A549 (cell line): Measurements from ENCODE around the gene POLDIP2. TPM values are rescaled to one million over a fixed set of nuclear protein-coding genes. Genes with fewer than 3 reads are reported as not detected.
A peak's percentile ranks its signal among the peaks of the same experiment; 100 is the strongest.

ENCODE experiments used
- ATAC-seq, 2 experiments: fragments of 200-7000 bp in 1 of 2; fragments of >200 bp in 1 of 2; cut with Nextera tagmentation in 1 of 2; cut with Tn5 transposase in 1 of 2; 3 replicates each; pipeline versions ENCODE4 v1.8.0 to v1.9.1; 2018 to 2020; ENCODE audit warnings: mild to moderate bottlenecking in 1 of 2, moderate library complexity in 1 of 2
- CTCF ChIA-PET: fragments of 300-600 bp; sonication (Branson Sonifier 250); formaldehyde crosslinking; extraction: SDS; loops from one replicate; lab custom pipeline; 2021; ENCODE audit warnings: antibody characterized with exemption, inconsistent platforms; lab: Yijun Ruan, JAX
- POLR2A ChIA-PET: fragments of 350-600 bp; formaldehyde crosslinking; extraction: SDS; loops from one replicate; lab custom pipeline; 2021; ENCODE audit warnings: antibody characterized with exemption, inconsistent platforms; lab: Yijun Ruan, JAX
- DNase-seq, 2 experiments: peaks; one replicate each; pipeline versions ENCODE4 v3.0.0 to v3.0.0-alpha.2; 2011 to 2016; ENCODE audit warnings: low read depth in 1 of 2, low spot score in 1 of 2
- FAIRE-seq: peaks from 2 replicates; lab custom pipeline; 2011; peaks lifted over from hg19 to GRCh38; lab: Jason Lieb, UNC
- H3K27ac ChIP-seq, 2 experiments: fragments of >200 bp; sonication (Bioruptor Twin); formaldehyde crosslinking; 3 replicates each; pipeline ENCODE4 v1.5.1; 2016 to 2017
- H3K4me1 ChIP-seq: fragments of >200 bp; sonication (Bioruptor Twin); formaldehyde crosslinking; 3 replicates; pipeline ENCODE4 v1.6.1; 2016
- H3K4me2 ChIP-seq: fragments of >200 bp; sonication (Bioruptor Twin); formaldehyde crosslinking; 3 replicates; pipeline ENCODE4 v1.6.1; 2016
- H3K4me3 ChIP-seq: fragments of >200 bp; sonication (Bioruptor Twin); formaldehyde crosslinking; 3 replicates; pipeline ENCODE4 v1.5.1; 2016
- H3K9me3 ChIP-seq: fragments of >200 bp; sonication (Bioruptor Twin); formaldehyde crosslinking; 3 replicates; pipeline ENCODE4 v1.6.1; 2016
- CEBPB ChIP-seq, 2 experiments: fragments of >200 bp in 1 of 2; sonication (Bioruptor Twin) in 1 of 2; formaldehyde crosslinking in 1 of 2; IDR thresholded peaks; 2 replicates each; pipeline ENCODE4 v1.6.1; 2012 to 2016
- CHD2 ChIP-seq: fragments of 150-350 bp; IDR thresholded peaks from 2 replicates; pipeline ENCODE4 v1.6.1; 2014; ENCODE audit warnings: low read length; ENCODE audit not compliant: partially characterized antibody
- FOSB ChIP-seq: fragments of 250-450 bp; sonication (Bioruptor Pico); IDR thresholded peaks from 2 replicates; pipeline ENCODE4 v1.5.0; 2020; ENCODE audit warnings: mild to moderate bottlenecking, moderate library complexity
- FOXS1 ChIP-seq: fragments of 250-450 bp; sonication (Bioruptor Pico); IDR thresholded peaks from 2 replicates; pipeline ENCODE4 v1.5.0; 2020; ENCODE audit warnings: mild to moderate bottlenecking, moderate library complexity
- HOXB5 ChIP-seq: fragments of 250-450 bp; sonication (Bioruptor Pico); IDR thresholded peaks from 2 replicates; pipeline ENCODE4 v1.5.0; 2020; ENCODE audit warnings: mild to moderate bottlenecking, moderate library complexity
- JUN ChIP-seq, 2 experiments: fragments of >200 bp; sonication (Bioruptor Twin); formaldehyde crosslinking; IDR thresholded peaks; 2 replicates in 1 of 2; 3 replicates in 1 of 2; pipeline ENCODE4 v1.6.1; 2016 to 2017
- JUNB ChIP-seq: fragments of >200 bp; sonication (Bioruptor Twin); formaldehyde crosslinking; IDR thresholded peaks from 2 replicates; pipeline ENCODE4 v1.6.1; 2016
- KDM1A ChIP-seq: fragments of 200-600 bp; sonication (generic); IDR thresholded peaks from 2 replicates; pipeline ENCODE4 v1.6.1; 2016; ENCODE audit warnings: low read depth, mild to moderate bottlenecking
- MAFK ChIP-seq: fragments of 450-650 bp; IDR thresholded peaks from 2 replicates; pipeline ENCODE4 v1.6.1; 2014; ENCODE audit not compliant: partially characterized antibody
- MAZ ChIP-seq: fragments of 150-350 bp; IDR thresholded peaks from 2 replicates; pipeline ENCODE4 v1.6.1; 2014; ENCODE audit warnings: antibody characterized with exemption, low read depth, low read length, borderline replicate concordance
- MYC ChIP-seq: IDR thresholded peaks from 2 replicates; pipeline ENCODE4 v1.6.1; 2012; ENCODE audit warnings: mild to moderate bottlenecking, inconsistent platforms, low read length, improper control_type of control experiment, borderline replicate concordance
- NR3C1 ChIP-seq: fragments of >200 bp; sonication (Bioruptor Twin); formaldehyde crosslinking; IDR thresholded peaks from 3 replicates; pipeline ENCODE4 v1.6.1; 2017
- POLR2A ChIP-seq: IDR thresholded peaks from 2 replicates; pipeline ENCODE4 v1.6.1; 2012; ENCODE audit warnings: mild to moderate bottlenecking, low read length
- POLR2AphosphoS2 ChIP-seq: conservative IDR thresholded peaks from 2 replicates; pipeline ENCODE4 v1.6.1; 2012; ENCODE audit warnings: low read length, improper control_type of control experiment, inconsistent platforms
- RAD21 ChIP-seq, 2 experiments: fragments of >200 bp in 1 of 2; sonication (Bioruptor Twin) in 1 of 2; formaldehyde crosslinking in 1 of 2; IDR thresholded peaks in 1 of 2; conservative IDR thresholded peaks in 1 of 2; 2 replicates in 1 of 2; 3 replicates in 1 of 2; pipeline ENCODE4 v1.6.1; 2012 to 2018; ENCODE audit warnings: inconsistent platforms in 1 of 2
- RFX5 ChIP-seq: fragments of 450-650 bp; IDR thresholded peaks from 2 replicates; pipeline ENCODE4 v1.7.1; 2014; ENCODE audit warnings: antibody characterized with exemption, mild to moderate bottlenecking, moderate library complexity
- RNF2 ChIP-seq: fragments of 200-600 bp; sonication (generic); IDR thresholded peaks from 2 replicates; pipeline ENCODE4 v1.6.1; 2016; ENCODE audit warnings: low read depth, mild to moderate bottlenecking, antibody characterized with exemption, moderate library complexity, borderline replicate concordance
- TFCP2L1 ChIP-seq: fragments of 250-450 bp; sonication (Bioruptor Pico); IDR thresholded peaks from 2 replicates; pipeline ENCODE4 v1.5.0; 2021; ENCODE audit warnings: mild to moderate bottlenecking
- ZNF302 ChIP-seq: fragments of 250-450 bp; sonication (Bioruptor Pico); IDR thresholded peaks from 2 replicates; pipeline ENCODE4 v1.9.0; 2021; ENCODE audit warnings: inconsistent platforms, mild to moderate bottlenecking, moderate library complexity
- WGBS: methylation state at CpG from one replicate; pipeline ENCODE4 v1.1.6; 2017; ENCODE audit errors: missing lambda C conversion rate; 5-methylcytosine and 5-hydroxymethylcytosine counted together
- polyA plus RNA-seq, 4 experiments: library from polyadenylated mRNA; depleted of rRNA in 3 of 4; stranded (reverse); fragments of >200 nt; fragmentation: RNase III in 1 of 4; extraction: RNeasy Plus Mini Kit Qiagen cat#74134 plus additional on column Dnase treatment in 1 of 4; gene quantifications; 2 replicates in 3 of 4; 3 replicates in 1 of 4; pipeline ENCODE4 v1.2.3, GENCODE V29; 2011 to 2017
- TF ChIP-seq, protein P1 (sequence below): fragments of 200-600 bp; sonication (generic); IDR thresholded peaks from 2 replicates; pipeline ENCODE4 v1.6.1; 2016; ENCODE audit warnings: antibody characterized with exemption, mild to moderate bottlenecking, moderate library complexity
- TF ChIP-seq, protein P2 (sequence below): fragments of 450-650 bp; IDR thresholded peaks from 2 replicates; pipeline ENCODE4 v1.6.1; 2014; ENCODE audit warnings: antibody characterized with exemption
- TF ChIP-seq, protein P3 (sequence below): fragments of >200 bp; sonication (Bioruptor Twin); formaldehyde crosslinking; IDR thresholded peaks from 3 replicates; pipeline ENCODE4 v1.6.1; 2016
- TF ChIP-seq, protein P4 (sequence below): fragments of 150-350 bp; IDR thresholded peaks from 2 replicates; pipeline ENCODE4 v1.6.1; 2014; ENCODE audit warnings: low read depth, mild to moderate bottlenecking, low read length
- TF ChIP-seq, protein P5 (sequence below): fragments of 250-450 bp; sonication (Bioruptor Pico); IDR thresholded peaks from 2 replicates; pipeline ENCODE4 v1.5.0; 2020; ENCODE audit warnings: low read depth, mild to moderate bottlenecking, moderate library complexity

The POLDIP2 gene
- polyA plus RNA-seq, 2 of the 4 experiments (the other 2 are of a cell fraction): 127 to 132 TPM

DNA sequence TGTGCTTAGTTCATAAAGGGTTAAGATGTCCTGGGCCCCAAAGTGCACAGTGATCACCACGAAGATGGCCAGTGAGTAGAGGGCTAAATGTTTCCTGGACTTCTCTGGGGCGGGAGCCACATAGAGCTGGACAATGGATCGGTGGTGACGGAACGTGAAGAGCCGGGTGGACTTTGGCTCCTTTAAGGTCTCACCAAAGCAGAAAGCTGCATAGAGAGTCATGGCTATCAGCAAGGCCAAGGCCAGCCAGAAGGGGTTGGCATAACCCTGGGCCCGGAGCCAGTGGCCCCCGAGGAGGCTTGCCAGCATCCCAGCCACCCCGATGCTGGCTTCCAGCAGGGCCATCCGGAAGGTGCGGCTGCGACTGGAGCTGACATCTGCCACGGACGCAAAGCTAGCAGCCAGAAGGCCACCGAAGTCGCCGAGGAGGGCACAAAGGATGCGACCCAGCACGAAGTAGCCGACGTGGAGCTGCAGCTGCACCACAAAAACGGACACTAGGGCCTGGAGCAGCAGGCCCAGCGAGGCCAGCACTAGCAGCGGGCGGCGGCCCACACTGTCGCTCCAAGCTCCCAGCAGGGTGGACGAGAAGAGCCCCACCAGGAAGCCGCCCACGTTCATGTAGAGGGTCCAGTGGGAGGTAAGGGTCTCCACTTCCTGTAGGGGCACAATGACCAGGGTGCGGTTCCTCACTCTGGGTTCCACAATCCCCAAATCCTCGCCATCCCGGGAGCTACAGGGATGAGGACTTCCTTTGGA lies 47.7 kb upstream of the POLDIP2 start:
- H3K4me3 ChIP-seq: peak overlapping the region; percentile 80
- no peak for FAIRE-seq
- peak overlapping the region; percentile 88 for H3K4me2 ChIP-seq
- no peaks in the 10 kb centered on the region for H3K9me3 ChIP-seq
- no peak for DNase-seq
- peaks cover 15% of the 10 kb centered on the region for H3K4me1 ChIP-seq
- ATAC-seq: peak in 1 of 2 experiments; percentile 7; a peak in 3 of 6 replicates
- POLR2A ChIA-PET: interaction anchor here (0.9 to 1.4 kb wide), 4 partner anchors 18 to 70 kb away, joined by 3 read pairs; partner anchors contain the start of genes IFT20, POLDIP2 and TNFAIP1
- H3K27ac ChIP-seq: peak overlapping the region; percentile 89 to 96
- CTCF ChIA-PET: interaction anchor here (0.9 to 5.6 kb wide), 5 partner anchors 10 to 61 kb away, joined by 3 to 53 read pairs (median 4); no protein-coding TSS in a partner anchor
- TF ChIP-seq CHD2 (no peak), POLR2AphosphoS2 (no peak), RFX5 (no peak), MYC (no peak), ZNF302 (CRISPR knock-in tag) (no peak), JUN (IDR thresholded peaks at IDR 0.05) (no peak), TFCP2L1 (CRISPR knock-in tag) (no peak), MAZ (no peak), RNF2 (no peak), JUNB (no peak), FOXS1 (CRISPR knock-in tag) (no peak), FOSB (CRISPR knock-in tag) (no peak)
- TF ChIP-seq, protein P1, sequence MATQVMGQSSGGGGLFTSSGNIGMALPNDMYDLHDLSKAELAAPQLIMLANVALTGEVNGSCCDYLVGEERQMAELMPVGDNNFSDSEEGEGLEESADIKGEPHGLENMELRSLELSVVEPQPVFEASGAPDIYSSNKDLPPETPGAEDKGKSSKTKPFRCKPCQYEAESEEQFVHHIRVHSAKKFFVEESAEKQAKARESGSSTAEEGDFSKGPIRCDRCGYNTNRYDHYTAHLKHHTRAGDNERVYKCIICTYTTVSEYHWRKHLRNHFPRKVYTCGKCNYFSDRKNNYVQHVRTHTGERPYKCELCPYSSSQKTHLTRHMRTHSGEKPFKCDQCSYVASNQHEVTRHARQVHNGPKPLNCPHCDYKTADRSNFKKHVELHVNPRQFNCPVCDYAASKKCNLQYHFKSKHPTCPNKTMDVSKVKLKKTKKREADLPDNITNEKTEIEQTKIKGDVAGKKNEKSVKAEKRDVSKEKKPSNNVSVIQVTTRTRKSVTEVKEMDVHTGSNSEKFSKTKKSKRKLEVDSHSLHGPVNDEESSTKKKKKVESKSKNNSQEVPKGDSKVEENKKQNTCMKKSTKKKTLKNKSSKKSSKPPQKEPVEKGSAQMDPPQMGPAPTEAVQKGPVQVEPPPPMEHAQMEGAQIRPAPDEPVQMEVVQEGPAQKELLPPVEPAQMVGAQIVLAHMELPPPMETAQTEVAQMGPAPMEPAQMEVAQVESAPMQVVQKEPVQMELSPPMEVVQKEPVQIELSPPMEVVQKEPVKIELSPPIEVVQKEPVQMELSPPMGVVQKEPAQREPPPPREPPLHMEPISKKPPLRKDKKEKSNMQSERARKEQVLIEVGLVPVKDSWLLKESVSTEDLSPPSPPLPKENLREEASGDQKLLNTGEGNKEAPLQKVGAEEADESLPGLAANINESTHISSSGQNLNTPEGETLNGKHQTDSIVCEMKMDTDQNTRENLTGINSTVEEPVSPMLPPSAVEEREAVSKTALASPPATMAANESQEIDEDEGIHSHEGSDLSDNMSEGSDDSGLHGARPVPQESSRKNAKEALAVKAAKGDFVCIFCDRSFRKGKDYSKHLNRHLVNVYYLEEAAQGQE: no peak
- TF ChIP-seq, protein P2, sequence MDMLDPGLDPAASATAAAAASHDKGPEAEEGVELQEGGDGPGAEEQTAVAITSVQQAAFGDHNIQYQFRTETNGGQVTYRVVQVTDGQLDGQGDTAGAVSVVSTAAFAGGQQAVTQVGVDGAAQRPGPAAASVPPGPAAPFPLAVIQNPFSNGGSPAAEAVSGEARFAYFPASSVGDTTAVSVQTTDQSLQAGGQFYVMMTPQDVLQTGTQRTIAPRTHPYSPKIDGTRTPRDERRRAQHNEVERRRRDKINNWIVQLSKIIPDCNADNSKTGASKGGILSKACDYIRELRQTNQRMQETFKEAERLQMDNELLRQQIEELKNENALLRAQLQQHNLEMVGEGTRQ: no peak
- TF ChIP-seq, protein P3, sequence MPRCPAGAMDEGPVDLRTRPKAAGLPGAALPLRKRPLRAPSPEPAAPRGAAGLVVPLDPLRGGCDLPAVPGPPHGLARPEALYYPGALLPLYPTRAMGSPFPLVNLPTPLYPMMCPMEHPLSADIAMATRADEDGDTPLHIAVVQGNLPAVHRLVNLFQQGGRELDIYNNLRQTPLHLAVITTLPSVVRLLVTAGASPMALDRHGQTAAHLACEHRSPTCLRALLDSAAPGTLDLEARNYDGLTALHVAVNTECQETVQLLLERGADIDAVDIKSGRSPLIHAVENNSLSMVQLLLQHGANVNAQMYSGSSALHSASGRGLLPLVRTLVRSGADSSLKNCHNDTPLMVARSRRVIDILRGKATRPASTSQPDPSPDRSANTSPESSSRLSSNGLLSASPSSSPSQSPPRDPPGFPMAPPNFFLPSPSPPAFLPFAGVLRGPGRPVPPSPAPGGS: no peak
- TF ChIP-seq, protein P4, sequence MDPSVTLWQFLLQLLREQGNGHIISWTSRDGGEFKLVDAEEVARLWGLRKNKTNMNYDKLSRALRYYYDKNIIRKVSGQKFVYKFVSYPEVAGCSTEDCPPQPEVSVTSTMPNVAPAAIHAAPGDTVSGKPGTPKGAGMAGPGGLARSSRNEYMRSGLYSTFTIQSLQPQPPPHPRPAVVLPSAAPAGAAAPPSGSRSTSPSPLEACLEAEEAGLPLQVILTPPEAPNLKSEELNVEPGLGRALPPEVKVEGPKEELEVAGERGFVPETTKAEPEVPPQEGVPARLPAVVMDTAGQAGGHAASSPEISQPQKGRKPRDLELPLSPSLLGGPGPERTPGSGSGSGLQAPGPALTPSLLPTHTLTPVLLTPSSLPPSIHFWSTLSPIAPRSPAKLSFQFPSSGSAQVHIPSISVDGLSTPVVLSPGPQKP: no peak
- WGBS: 86% methylated on average over 30 of the region's 33 CpGs

DNA sequence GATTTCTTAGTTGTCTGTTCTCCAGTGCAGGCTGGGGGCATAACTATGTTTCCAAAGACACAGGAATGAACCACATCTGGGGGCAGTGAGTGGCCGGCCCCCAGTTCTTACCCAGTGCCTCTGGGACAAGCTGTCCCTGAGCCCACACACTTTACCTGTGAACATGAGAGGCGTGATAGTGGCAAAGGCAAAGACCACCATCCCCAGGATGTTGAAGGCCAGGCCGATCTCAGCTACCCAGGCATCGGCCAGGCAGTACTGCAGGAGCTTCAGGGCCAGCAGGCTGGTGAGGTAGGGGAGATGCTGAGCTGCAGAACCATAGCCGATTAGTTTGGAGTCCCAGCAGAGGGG lies 47.1 kb upstream of the POLDIP2 start:
- Histone ChIP-seq H3K27ac (no peak overlapping the region), H3K4me1 (peaks cover 15% of the 10 kb centered on the region), H3K4me3 (no peak overlapping the region), H3K9me3 (no peaks in the 10 kb centered on the region), H3K4me2 (no peak overlapping the region; the same call in 2 of the 3 replicates)
- CTCF ChIA-PET: interaction anchor here (1.1 to 5.6 kb wide), 3 partner anchors 13 to 62 kb away, joined by 4 to 53 read pairs (median 4); no protein-coding TSS in a partner anchor
- FAIRE-seq (no peak), ATAC-seq (no peak), DNase-seq (no peak)
- WGBS: 94% methylated on average over 5 of the region's 5 CpGs
- POLR2A ChIA-PET: interaction anchor here (0.9 kb wide), 2 partner anchors 18 to 69 kb away, joined by 3 read pairs; partner anchors contain the start of genes IFT20 and TNFAIP1
- TF ChIP-seq, protein P1: no peak
- TF ChIP-seq KDM1A (no peak), NR3C1 (no peak), RAD21 (conservative IDR thresholded peaks at IDR 0.05 in 1 of 2, IDR thresholded peaks at IDR 0.05 in 1 of 2) (no peak), RNF2 (no peak), MYC (no peak), HOXB5 (CRISPR knock-in tag) (no peak), POLR2AphosphoS2 (no peak), MAFK (no peak), POLR2A (no peak), CEBPB (IDR thresholded peaks at IDR 0.05) (no peak)
- TF ChIP-seq, protein P5, sequence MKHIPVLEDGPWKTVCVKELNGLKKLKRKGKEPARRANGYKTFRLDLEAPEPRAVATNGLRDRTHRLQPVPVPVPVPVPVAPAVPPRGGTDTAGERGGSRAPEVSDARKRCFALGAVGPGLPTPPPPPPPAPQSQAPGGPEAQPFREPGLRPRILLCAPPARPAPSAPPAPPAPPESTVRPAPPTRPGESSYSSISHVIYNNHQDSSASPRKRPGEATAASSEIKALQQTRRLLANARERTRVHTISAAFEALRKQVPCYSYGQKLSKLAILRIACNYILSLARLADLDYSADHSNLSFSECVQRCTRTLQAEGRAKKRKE (CRISPR knock-in tag): no peak
